Stimulated activated CD4-positive, alpha-beta T cell treated with anti-CD3 and anti-CD28 coated beads, Interleukin-2, amount 100 ng/mL, for 4 hours (primary cell): ENCODE data around the gene SREBF1.

ENCODE experiments used
- DNase-seq: peaks from one replicate; pipeline ENCODE4 v3.0.0-alpha.2; 2020; ENCODE audit warnings: low read depth

The SREBF1 gene

DNA sequence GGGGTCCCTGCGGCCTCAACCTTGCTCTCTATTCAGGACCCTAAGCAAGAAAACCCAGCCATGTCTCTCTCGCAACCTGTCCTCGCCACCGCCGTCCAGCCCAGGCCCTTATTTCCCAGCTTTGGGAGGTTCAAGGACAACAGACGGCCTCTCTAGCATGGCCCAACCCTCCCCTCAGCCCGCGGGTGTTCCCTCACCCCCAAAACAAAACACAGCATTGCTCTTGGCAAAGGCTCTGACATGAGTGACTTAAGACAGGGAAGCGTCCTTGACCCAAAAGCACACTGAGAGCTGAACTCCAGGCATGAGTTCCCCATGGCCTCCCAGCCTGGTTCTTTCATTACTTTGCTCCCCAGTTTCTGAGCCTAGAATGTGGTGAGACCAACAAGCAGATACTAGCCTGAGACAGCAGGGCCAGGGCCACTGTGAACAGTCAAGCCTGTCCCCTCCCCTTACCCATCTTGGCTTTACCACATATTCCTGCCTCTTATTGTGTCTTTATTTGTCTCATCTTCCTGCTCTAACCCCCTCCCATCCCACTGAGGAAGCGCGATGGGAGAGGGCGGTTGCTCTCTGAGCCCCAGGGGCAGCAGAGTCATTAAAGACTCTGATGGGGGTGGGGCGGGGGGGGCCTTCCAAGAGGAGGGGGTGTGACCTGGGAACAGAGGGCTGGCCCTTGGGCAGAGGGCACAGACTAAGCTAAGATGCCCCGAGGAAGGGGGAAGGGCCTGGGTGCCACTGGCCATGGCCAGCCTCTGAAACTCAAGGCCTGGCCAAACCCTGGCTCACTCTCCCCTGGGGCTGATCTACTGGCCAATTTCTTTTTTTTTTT lies 11.8 kb downstream of the SREBF1 start:
- DNase-seq = no peak

- DNase-seq = no peak
These were observed 12.5 kb downstream of the SREBF1 start for GRCh38 chr17:17824119-17824782.

- peak; percentile 57 for DNase-seq
These were observed 13.2 kb downstream of the SREBF1 start for GRCh38 chr17:17823433-17824118.

- no peak for DNase-seq
These were observed 14.2 kb downstream of the SREBF1 start for GRCh38 chr17:17822616-17823015.

DNA sequence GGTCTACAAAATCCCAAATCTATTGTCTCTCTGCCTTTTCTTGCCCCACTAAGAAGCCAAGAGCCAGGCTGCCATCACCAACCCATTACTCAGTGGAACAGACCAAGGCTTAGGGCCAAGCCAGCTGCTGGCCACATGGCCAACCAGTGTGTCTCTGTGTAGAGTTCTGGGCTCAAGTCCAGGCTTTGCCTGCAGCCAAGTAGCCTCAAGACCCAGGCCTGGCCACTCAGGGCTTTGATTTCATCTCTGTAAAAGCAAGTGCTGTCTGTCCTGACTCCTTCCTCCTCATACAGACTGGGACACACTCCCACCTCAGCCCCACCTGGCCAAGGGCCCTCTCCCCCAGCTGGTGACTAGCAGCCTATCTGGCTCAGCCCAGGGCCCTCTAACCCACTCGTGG lies 14.6 kb downstream of the SREBF1 start:
- DNase-seq = no peak

DNA sequence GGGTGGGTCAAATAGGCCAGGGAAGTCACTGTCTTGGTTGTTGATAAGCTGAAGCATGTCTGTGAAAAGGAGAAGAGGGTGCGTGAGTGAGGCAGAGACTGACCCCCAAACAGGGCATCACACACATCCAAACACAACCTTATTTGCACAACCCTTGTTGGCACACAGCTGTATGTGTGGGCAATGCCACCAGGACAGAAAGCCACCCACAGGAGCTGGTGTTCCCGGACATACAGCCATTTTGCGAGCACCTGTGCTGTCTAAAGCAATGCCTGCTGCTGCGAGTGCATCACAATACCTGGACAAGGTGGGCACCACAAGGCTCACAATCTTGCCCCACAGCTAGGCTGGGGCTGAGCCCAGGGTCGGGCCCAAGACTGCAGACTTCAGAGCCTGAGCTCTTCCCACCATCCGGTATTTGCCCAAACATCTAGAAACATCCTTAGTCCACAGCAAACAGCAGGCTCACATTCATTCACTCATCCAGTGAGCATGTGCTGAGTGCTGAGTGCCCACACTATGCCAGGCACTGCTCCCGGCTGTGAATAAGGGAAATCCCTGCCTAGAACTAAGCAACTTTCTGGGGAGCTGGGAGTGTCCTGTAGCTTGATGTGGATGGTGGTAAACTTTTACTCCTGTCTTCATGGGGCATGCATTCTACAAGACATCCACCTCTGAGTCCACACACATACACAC lies 16.2 kb downstream of the SREBF1 start:
- DNase-seq = no peak

DNA sequence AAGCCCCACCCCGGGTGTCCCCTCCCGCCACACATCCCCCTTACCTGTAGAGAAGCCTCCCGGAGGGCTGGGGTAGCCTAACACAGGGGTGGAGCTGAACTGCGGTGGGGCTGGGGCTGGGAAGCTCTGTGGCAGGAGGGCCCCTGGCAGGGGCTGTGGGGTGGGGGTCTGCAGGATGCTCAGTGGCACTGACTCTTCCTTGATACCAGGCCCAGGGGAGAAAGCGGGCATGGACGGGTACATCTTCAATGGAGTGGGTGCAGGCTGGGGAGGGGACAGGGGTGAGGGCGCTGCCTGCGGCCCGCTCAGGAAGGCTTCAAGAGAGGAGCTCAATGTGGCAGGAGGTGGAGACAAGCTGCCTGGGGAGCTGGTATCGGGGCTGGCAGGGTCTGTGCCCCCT lies 16.7 kb downstream of the SREBF1 start:
- DNase-seq = no peak

DNA sequence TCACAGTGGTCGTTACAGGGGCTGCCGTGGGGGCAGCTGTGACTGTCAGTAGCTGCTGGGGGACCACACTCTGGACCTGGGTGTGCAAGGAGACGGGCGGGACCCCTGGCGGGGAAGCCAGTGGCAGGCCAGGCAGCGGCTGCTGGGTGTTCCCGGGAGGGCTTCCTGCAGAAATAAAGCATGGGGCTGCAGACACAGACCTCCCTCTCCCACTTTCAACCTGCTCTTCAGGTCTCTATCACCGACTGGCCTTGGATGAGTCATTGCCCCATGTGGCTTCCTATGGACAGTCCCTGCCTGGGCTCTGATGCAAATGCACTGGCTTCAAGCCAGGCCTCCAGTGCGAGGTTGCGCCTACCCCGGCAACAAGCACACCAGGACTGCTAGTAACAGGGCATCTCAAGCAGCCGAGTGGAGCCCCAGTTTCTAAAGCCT lies 17.2 kb downstream of the SREBF1 start:
- DNase-seq = no peak

DNA sequence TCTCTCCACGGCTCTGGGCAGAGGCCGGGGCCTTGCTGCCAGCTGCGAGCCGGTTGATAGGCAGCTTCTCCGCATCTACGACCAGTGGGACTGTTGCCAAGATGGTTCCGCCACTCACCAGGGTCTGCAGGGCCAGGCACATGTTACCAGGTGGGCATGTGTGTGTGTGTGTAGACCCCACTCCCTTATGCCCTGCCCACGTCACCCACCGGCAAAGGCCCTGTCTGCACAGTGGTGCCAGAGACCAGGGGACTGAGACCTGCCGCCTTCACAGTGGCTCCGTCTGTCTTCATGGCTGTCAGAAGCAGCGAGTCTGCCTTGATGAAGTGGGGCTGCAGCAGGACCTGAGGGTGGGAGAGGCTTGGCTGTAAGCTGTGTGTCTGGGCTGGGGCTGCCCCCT lies 17.7 kb downstream of the SREBF1 start:
- DNase-seq = no peak

DNA sequence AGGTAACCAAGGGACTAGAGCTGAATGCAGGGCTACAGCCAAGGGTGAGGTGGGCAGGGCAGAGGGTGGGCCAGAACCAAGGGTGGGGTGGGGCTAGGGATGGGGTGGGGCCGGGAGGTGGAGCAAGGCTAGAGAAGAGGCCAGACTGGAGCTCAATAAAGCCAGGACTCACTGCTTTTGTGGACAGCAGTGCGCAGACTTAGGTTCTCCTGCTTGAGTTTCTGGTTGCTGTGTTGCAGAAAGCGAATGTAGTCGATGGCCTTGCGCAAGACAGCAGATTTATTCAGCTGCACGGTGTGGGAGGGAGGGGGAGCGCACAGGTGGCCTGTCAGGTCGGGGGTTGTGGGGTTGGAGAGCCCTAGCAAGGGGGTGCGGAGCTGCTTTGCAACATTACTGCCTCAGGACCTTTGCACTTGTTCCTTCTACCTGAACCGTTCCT lies 18.7 kb downstream of the SREBF1 start:
- no peak for DNase-seq

DNA sequence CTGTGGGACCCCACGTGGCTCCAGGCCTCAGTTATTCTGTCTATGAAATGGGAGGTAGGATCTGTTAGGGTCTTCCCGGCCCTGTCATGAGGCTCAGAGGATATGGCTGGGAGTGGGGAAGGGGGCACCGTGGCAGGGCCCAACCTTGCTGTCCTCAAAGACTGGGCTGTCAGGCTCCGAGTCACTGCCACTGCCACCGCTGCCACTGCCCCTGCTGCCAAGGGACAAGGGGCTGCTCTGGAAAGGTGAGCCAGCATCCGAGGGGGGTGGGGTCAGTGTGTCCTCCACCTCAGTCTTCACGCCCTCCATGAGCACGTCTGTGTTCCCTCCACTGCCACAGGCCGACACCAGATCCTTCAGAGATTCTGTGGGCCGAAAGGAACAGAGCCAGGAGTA lies 19.2 kb downstream of the SREBF1 start:
- no peak for DNase-seq

- no peak for DNase-seq
These were observed 19.8 kb downstream of the SREBF1 start for GRCh38 chr17:17816831-17817551.

DNA sequence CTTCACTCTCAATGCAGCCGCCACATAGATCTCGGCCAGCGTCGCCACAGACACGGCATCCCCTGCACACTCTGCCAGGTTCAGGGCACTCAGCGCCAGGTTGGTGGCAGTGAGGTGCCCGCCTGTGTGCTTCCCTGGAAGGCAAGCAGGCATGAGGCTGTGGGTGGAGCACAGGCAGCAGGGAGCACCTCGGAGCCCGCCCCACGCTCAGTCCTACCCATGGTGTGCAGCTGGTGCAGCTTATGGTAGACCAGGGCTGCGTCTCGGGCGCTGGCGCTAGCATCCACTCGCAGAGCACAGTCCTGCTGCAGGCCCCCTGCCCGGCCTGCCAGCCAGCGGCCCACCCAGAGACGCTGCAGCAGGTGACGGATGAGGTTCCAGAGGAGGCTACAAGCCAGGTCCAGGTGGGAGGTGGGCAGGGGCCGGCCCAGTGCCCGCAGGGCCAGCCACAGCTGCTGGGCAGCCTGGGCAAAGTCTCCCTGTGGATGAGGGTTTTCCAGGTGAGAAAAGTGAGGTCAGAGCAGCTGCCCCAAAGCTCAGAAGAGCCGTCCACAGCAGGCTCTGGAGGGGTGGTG lies 20.5 kb downstream of the SREBF1 start:
- DNase-seq = no peak

DNA sequence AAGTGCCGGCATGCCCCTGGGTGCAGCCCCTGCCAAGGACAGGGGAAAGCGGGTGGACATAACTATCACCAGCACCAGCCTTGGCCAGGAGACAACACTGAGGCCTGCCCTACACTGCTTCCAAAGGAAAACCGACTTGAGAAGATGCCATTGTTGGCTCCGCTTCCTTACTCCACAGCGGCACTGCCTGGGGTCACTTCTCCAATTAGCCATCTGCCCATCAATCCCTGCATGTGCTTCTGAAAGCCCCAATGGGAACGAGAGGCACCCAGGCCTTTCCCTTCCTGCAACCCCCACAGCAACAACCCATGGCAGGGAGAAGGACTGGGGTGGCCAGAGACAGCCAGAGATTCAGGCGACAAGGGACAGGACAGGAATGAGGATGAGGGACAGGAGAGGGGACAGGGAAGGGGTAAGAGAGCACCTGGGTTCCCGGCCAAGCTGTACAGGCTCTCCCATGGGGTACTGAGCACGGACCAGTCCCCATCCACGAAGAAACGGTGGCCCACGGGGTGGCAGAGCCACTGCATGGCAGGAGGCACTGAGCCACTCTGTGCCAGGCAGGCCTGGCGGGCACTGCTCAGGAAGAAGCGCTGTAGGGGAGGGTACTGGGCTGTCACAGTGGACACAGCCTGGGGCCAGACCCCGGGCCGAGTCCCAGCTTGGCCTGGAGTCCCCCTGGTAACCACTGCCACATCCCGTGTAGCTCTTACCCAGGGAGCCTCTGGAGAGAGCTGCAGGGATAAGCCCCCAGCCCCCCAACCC lies 21.2 kb downstream of the SREBF1 start:
- DNase-seq = no peak

DNA sequence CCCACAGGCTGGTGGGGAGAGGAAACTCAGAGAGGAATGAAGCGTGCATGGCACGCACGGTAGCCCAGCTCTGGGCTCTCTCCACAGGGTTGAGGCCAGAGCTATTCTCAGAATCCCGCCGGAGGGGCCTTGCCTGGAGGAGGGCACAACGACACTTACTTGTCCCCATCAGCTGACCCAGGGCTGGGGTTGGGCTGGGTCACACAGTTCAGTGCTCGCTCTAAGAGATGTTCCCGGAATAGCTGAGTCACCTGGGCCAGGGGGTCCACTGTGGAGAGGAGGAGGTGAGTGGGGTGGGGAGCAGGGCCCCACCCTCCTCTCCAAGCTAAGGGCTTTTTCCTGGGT lies 21.8 kb downstream of the SREBF1 start:
- DNase-seq = no peak

DNA sequence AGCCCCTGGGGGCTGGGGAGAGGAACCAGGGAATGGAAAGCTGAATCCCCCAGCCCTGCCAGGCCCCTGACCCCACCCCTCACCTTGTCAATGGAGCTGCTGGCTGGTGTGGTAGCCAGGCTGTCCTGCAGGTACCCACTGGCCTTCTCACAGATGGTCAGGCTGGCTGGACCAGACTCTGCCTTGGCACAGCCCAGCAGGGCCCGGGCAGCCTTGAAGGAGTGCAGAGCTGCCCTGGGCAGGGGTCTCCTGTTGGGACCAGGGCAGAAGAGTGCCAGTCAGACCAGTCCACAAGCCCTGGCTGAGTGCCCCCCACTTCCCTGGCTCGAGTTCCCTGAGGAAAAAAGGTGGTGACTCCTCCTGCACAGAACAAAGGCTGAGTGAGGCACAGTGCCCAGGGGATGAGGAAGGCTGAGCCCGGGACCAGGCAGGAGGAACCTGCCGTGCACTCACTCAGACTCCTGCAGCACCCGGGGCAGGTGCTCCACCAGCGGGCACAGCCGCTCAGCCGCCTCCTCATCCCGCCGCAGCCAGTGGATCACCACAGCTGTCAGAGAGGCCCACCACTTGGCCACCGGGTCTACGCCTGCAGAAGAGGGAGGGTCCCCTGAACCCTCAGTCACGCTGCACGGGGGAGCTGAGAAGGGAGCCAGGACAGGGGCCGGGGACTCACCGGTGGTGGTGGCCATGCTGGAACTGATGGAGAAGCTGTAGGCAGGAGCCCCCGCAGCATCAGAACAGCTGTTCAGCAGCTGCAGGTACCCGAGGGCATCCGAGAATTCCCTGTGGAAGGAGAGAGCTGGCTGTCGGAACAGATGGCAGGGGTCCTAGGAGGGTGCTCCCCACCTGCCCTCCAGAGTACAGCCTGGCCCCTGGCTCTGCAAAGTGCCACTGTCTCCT lies 22.4 kb downstream of the SREBF1 start:
- DNase-seq = no peak

DNA sequence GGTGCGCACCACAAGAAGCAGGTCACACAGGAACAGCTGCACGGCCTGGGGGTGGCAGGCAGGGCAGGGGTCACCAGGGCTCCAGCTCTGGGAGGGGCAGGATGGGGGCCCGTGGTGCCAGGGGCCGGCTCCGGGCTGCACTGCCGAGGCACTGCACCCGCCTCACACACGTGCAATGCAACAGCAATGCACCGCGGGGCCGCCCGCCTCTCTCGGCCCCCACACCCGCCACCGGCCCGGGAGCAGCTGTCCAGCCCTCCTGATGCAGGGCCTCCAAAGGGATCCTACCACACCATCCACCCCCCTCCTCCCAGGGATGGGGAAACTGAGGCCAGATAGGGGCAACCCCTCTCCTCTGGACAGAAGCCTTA lies 23.1 kb downstream of the SREBF1 start:
- no peak for DNase-seq

GRCh38 chr17:17813055-17813724 lies 23.6 kb downstream of the SREBF1 start:
- no peak for DNase-seq
